Endothelial cell of umbilical vein (primary cell): ENCODE results near the gene SLC5A1.

ENCODE experiments used
- EZH2 ChIP-seq: IDR thresholded peaks from 2 replicates; pipeline ENCODE4 v1.6.1; 2012; ENCODE audit warnings: borderline replicate concordance, low read depth, mild to moderate bottlenecking, moderate library complexity, low read length, inconsistent platforms; ENCODE audit not compliant: severe bottlenecking
- FOS ChIP-seq: IDR thresholded peaks from 2 replicates; pipeline ENCODE4 v1.6.1; 2011; ENCODE audit warnings: mild to moderate bottlenecking, low read length, moderate library complexity, borderline replicate concordance; ENCODE audit not compliant: insufficient read depth
- GATA2 ChIP-seq: IDR thresholded peaks from 2 replicates; pipeline ENCODE4 v1.7.0; 2011; ENCODE audit warnings: low read depth, mild to moderate bottlenecking, moderate library complexity, mixed read lengths, low read length; ENCODE audit not compliant: insufficient read length, insufficient read depth
- JUN ChIP-seq: IDR thresholded peaks from 2 replicates; pipeline ENCODE4 v1.6.1; 2011; ENCODE audit warnings: borderline replicate concordance, low read depth; ENCODE audit not compliant: insufficient read length, insufficient read depth
- MYC ChIP-seq: IDR thresholded peaks from one replicate; pipeline ENCODE4 v1.6.1; 2011; ENCODE audit warnings: mild to moderate bottlenecking, low read depth, low read length
- POLR2A ChIP-seq: IDR thresholded peaks from 2 replicates; pipeline ENCODE4 v1.6.1; 2012; ENCODE audit warnings: low read depth, mild to moderate bottlenecking, control low read depth, low read length
- POLR2AphosphoS5 ChIP-seq: IDR thresholded peaks from 2 replicates; pipeline ENCODE4 v1.6.1; 2012; ENCODE audit warnings: low read depth, mild to moderate bottlenecking, control low read depth, low read length, moderate library complexity; ENCODE audit not compliant: insufficient read depth
- TF ChIP-seq, protein P1 (sequence below), 2 donors: IDR thresholded peaks; 1 replicate in 1 of 2; 2 replicates in 1 of 2; pipeline ENCODE4 v1.5.1; 2011; ENCODE audit warnings: low read length in 2 of 2, mild to moderate bottlenecking in 2 of 2, moderate library complexity in 2 of 2, control low read depth in 1 of 2, inconsistent platforms in 1 of 2, low read depth in 1 of 2; ENCODE audit not compliant: insufficient read depth in 1 of 2; ENCODE audit errors: extremely low read depth in 1 of 2
- TF ChIP-seq, protein P2 (sequence below): IDR thresholded peaks from 2 replicates; pipeline ENCODE4 v1.6.1; 2011; ENCODE audit not compliant: insufficient read depth, insufficient read length

DNA sequence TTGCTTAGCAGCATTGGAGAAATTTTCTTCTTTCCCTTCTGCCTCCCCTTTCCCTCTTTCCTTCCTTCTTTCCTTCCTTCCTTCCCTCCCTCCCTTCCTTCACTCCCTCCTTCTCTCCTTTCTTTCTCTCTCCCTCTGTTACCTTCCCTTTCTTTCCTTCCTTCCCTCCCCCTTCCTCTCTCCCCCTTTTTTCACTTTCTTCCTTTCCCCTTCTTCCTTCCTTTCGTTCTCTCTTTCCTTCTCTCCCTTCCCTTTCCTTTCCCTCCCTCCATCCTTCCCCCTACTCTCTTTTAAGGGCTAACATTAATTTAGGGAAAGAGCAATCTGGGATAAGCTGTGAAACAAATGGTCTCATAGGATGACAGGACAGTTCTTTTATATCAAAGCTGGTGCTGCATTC, 34.1 kb downstream of the SLC5A1 start:
- TF ChIP-seq POLR2A (no peak), EZH2 (no peak), FOS (no peak), POLR2AphosphoS5 (no peak), MYC (no peak), GATA2 (no peak), JUN (no peak)
- TF ChIP-seq, protein P1, sequence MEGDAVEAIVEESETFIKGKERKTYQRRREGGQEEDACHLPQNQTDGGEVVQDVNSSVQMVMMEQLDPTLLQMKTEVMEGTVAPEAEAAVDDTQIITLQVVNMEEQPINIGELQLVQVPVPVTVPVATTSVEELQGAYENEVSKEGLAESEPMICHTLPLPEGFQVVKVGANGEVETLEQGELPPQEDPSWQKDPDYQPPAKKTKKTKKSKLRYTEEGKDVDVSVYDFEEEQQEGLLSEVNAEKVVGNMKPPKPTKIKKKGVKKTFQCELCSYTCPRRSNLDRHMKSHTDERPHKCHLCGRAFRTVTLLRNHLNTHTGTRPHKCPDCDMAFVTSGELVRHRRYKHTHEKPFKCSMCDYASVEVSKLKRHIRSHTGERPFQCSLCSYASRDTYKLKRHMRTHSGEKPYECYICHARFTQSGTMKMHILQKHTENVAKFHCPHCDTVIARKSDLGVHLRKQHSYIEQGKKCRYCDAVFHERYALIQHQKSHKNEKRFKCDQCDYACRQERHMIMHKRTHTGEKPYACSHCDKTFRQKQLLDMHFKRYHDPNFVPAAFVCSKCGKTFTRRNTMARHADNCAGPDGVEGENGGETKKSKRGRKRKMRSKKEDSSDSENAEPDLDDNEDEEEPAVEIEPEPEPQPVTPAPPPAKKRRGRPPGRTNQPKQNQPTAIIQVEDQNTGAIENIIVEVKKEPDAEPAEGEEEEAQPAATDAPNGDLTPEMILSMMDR (IDR thresholded peaks at IDR 0.05; ENCODE audit: extremely low read depth in 1 of 2, insufficient read depth in 1 of 2, low read depth in 1 of 2, low read length in 2 of 2) = no peak
- TF ChIP-seq, protein P2, sequence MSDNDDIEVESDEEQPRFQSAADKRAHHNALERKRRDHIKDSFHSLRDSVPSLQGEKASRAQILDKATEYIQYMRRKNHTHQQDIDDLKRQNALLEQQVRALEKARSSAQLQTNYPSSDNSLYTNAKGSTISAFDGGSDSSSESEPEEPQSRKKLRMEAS = no peak
